ENCODE results near the gene CBX8. TPM values are rescaled to one million over a fixed set of nuclear protein-coding genes. Genes with fewer than 3 reads are reported as not detected.

Gene CBX8
- total and polyA plus RNA-seq, 2 donors from 2014 or later, result 3.5 to 6.2 TPM

DNA sequence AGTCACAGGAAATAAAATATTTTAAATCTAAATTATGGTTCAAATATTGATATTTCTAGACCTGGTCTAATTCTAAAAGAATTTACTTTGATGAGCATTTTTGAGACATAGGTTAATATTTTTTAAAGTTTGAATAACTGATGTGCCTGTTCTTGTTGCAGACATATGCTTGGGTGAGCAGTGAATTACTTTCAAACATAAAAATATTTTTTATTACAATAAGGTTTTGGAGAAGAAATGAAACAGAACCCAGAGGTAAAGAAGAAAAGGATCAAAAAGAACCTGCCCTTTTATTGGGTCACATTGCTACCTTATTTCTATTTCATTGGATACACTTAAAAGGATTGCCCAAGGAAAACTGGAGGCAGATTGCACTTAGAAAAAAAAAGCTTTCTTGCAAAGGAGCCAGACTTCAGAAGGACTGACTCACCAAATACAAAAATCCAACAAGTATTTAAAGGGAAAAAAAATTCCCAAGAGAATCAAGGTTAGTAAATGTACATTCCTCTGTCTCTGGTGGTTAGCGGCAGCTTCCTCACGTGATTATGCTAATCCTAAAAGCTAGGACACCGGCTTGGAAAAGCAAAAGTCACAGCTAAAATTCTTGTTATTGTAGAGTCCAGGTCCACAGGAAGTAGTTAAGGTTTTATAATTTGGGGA is 47.6 kb downstream of the CBX8 start:
- H3K36me3 ChIP-seq (ENCODE audit: control insufficient read depth in 2 of 3, insufficient read depth in 3 of 3, low read length in 3 of 3), result no peaks in the 10 kb centered on the region
- H3K9ac ChIP-seq (ENCODE audit: low read length in 3 of 3), result no peak overlapping the region
- no peaks in the 10 kb centered on the region for H3K9me3 ChIP-seq (ENCODE audit: control insufficient read depth in 2 of 3, insufficient read depth in 1 of 3, low read length in 3 of 3)
- no peak overlapping the region for H3K27ac ChIP-seq (ENCODE audit: low read depth in 2 of 2, low read length in 2 of 2)
- H3K27me3 ChIP-seq (ENCODE audit: control insufficient read depth, insufficient read depth, low read length), result peaks cover 13% of the 10 kb centered on the region
- no peak for FAIRE-seq
- intact Hi-C loops (cut with DNase I), result no loop called here
- DNase-seq, result no peak
- peaks cover 0 to 4% (median 0%) of the 10 kb centered on the region in 3 donors for H3K4me1 ChIP-seq (ENCODE audit: control insufficient read depth in 2 of 3, insufficient read depth in 2 of 3, low read depth in 1 of 3, low read length in 3 of 3)
- TF ChIP-seq, protein P1, sequence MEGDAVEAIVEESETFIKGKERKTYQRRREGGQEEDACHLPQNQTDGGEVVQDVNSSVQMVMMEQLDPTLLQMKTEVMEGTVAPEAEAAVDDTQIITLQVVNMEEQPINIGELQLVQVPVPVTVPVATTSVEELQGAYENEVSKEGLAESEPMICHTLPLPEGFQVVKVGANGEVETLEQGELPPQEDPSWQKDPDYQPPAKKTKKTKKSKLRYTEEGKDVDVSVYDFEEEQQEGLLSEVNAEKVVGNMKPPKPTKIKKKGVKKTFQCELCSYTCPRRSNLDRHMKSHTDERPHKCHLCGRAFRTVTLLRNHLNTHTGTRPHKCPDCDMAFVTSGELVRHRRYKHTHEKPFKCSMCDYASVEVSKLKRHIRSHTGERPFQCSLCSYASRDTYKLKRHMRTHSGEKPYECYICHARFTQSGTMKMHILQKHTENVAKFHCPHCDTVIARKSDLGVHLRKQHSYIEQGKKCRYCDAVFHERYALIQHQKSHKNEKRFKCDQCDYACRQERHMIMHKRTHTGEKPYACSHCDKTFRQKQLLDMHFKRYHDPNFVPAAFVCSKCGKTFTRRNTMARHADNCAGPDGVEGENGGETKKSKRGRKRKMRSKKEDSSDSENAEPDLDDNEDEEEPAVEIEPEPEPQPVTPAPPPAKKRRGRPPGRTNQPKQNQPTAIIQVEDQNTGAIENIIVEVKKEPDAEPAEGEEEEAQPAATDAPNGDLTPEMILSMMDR (IDR thresholded peaks at IDR 0.05; ENCODE audit: borderline replicate concordance, extremely low read depth, insufficient read depth), result no peak
- no peak overlapping the region for H3K4me3 ChIP-seq (ENCODE audit: low read length in 3 of 3)

DNA sequence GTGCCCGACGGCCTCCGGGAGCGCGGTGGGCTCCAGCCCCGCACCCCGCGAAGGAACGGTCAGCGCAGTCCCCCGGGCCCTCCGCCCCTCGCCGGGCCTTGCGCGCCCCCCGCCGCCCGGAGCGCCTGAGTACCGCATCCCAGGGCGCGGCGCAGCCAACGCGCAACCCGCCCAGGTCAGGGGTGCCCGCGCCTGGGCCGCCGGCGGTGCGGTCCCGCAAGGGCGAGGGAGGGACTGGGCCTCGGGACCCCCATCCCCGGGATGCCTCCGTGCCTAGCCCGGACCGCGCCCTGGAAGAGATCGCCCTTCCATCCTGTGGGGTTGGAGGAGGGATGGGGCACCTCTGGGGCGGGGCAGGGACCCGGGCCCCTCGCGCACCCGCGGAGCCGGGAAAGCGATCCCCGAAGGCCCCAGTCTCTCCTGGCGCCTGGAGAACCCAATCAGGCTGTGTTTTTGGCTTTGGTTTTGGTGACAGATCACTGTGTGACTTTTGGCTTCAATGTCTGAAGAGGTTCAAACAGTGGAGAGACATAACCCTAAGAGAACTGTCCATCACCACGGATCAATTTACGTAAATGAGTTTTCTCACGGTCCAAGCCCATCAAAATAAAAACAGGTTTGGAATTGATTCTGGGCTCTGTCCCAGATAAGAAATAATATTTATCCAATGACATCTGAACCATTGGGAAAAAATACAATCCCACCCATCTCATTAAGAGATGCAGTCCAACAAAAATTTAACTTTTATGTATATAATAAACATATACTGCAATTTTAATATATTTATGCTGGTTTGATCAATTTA is 48.4 kb downstream of the CBX8 start:
- Histone ChIP-seq H3K4me1 (ENCODE audit: control insufficient read depth in 2 of 3, insufficient read depth in 2 of 3, low read depth in 1 of 3, low read length in 3 of 3) (peaks cover 0 to 4% (median 0%) of the 10 kb centered on the region in 3 donors), H3K36me3 (ENCODE audit: control insufficient read depth in 2 of 3, insufficient read depth in 3 of 3, low read length in 3 of 3) (no peaks in the 10 kb centered on the region), H3K9me3 (ENCODE audit: control insufficient read depth in 2 of 3, insufficient read depth in 1 of 3, low read length in 3 of 3) (no peaks in the 10 kb centered on the region), H3K4me3 (ENCODE audit: low read length in 3 of 3) (no peak overlapping the region), H3K9ac (ENCODE audit: low read length in 3 of 3) (no peak overlapping the region), H3K27me3 (ENCODE audit: control insufficient read depth, insufficient read depth, low read length) (peaks cover 13% of the 10 kb centered on the region), H3K27ac (ENCODE audit: low read depth in 2 of 2, low read length in 2 of 2) (no peak overlapping the region)
- FAIRE-seq, result no peak
- DNase-seq, result peak in 1 of 5 donors; percentile 52
- intact Hi-C loops (cut with DNase I), result no loop called here
- TF ChIP-seq, protein P1 (IDR thresholded peaks at IDR 0.05; ENCODE audit: borderline replicate concordance, extremely low read depth, insufficient read depth), result no peak

DNA sequence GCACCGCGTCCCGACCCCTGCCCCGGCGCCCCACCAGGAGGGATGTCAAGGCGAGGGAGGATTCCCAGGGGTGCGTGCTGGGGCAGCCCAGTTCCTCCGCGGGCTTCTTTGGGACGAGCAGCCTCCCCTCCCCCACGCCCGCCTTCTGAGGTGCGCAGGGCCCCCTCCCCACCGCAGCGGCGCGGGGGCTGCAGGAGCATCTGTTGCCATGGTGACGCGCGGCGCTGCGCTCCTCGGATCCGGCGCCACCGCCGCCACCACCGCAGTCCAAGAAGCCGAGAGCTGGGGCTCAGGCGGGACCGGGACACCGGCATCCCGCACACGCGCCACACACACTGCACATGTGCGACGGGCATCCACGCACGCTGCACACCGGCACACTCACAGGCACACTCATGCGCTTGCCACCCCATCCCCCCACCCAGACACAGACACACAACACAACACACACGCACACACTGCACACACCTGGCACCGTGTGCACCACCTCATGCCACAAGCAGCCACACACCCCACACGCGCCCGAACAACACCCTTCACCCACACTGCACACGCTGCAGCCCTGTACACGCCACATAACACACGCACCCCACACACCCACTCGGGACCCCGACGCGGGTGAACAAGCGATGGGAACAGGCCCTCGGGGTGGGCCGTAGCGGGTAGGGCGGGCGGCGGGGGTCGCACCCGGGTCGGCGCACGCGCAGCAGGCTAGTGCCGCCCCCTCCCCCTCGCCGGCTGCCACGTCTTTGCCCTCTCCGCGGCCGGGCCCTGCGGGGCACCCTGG is 49.2 kb downstream of the CBX8 start:
- H3K9me3 ChIP-seq (ENCODE audit: control insufficient read depth in 2 of 3, insufficient read depth in 1 of 3, low read length in 3 of 3), result no peaks in the 10 kb centered on the region
- FAIRE-seq (no peak), DNase-seq (peak in 4 of 5 donors; percentile 57 to 82 (median 63))
- H3K27ac ChIP-seq (ENCODE audit: low read depth in 2 of 2, low read length in 2 of 2), result no peak overlapping the region
- H3K27me3 ChIP-seq (ENCODE audit: control insufficient read depth, insufficient read depth, low read length), result peaks cover 13% of the 10 kb centered on the region
- no peak overlapping the region for H3K9ac ChIP-seq (ENCODE audit: low read length in 3 of 3)
- intact Hi-C loops (cut with DNase I), result no loop called here
- peaks cover 0 to 4% (median 0%) of the 10 kb centered on the region in 3 donors for H3K4me1 ChIP-seq (ENCODE audit: control insufficient read depth in 2 of 3, insufficient read depth in 2 of 3, low read depth in 1 of 3, low read length in 3 of 3)
- no peaks in the 10 kb centered on the region for H3K36me3 ChIP-seq (ENCODE audit: control insufficient read depth in 2 of 3, insufficient read depth in 3 of 3, low read length in 3 of 3)
- TF ChIP-seq, protein P1 (IDR thresholded peaks at IDR 0.05; ENCODE audit: borderline replicate concordance, extremely low read depth, insufficient read depth), result no peak
- no peak overlapping the region for H3K4me3 ChIP-seq (ENCODE audit: low read length in 3 of 3)

Data from kidney (tissue), 14 donors.